HG03135 (cell line): ENCODE measurements around the gene TMEM63C.

Source experiments
- ATAC-seq: cut with Tn5 transposase; IDR thresholded peaks from one replicate; pipeline ENCODE4 v1.9.1; 2021; ENCODE audit warnings: mild to moderate bottlenecking, moderate library complexity; ENCODE audit not compliant: unreplicated experiment

TMEM63C gene, protein sequence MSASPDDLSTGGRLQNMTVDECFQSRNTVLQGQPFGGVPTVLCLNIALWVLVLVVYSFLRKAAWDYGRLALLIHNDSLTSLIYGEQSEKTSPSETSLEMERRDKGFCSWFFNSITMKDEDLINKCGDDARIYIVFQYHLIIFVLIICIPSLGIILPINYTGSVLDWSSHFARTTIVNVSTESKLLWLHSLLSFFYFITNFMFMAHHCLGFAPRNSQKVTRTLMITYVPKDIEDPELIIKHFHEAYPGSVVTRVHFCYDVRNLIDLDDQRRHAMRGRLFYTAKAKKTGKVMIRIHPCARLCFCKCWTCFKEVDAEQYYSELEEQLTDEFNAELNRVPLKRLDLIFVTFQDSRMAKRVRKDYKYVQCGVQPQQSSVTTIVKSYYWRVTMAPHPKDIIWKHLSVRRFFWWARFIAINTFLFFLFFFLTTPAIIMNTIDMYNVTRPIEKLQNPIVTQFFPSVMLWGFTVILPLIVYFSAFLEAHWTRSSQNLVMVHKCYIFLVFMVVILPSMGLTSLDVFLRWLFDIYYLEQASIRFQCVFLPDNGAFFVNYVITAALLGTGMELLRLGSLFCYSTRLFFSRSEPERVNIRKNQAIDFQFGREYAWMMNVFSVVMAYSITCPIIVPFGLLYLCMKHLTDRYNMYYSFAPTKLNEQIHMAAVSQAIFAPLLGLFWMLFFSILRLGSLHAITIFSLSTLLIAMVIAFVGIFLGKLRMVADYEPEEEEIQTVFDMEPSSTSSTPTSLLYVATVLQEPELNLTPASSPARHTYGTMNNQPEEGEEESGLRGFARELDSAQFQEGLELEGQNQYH

DNA sequence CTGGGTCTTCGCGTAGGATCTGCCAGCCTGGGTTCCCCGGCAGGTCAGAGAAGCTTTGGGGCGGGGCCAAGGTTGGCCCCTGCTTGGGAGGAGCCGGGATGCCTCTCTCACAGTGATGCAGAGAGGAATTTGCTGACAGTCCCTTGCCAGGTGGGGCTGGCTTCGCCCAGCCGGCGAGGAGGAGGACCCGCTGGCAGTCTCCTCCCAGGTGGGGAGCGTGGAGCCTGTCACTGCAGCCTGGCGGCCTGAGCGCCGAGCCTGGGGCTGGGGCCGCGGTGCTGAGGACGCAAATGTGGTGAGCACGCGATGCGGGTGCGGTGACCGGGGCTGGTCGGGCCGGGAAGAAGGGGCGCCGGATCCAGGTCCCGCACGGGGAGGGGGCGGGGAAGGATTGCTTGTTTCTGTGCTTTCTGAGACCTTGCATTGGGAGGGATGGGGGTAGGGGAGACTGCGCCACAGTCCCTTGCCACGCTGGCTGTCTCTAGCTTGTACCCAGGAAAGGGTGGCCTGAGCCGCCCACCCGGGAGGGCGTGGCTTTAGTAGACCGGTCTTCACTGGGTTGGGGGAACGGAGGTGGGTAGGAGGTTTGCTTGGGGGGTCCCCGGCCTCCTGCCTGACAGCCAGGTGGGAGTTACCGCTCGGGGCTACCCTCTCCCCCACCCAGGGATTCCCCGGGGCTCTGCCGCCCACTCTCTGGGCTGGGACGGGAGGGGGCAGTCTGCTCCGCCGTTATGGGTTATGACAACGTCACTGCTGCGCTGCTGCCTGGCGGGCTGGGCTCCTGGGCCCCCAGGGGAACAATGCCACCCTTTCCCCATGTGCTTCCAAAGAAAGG, at the start of gene TMEM63C:
Gene TMEM63C (plus strand): TSS at position 196 of the 835 bp plus-strand sequence. CDS start 37,016 bp downstream, outside the sequence.
- peak; percentile 54 for ATAC-seq

DNA sequence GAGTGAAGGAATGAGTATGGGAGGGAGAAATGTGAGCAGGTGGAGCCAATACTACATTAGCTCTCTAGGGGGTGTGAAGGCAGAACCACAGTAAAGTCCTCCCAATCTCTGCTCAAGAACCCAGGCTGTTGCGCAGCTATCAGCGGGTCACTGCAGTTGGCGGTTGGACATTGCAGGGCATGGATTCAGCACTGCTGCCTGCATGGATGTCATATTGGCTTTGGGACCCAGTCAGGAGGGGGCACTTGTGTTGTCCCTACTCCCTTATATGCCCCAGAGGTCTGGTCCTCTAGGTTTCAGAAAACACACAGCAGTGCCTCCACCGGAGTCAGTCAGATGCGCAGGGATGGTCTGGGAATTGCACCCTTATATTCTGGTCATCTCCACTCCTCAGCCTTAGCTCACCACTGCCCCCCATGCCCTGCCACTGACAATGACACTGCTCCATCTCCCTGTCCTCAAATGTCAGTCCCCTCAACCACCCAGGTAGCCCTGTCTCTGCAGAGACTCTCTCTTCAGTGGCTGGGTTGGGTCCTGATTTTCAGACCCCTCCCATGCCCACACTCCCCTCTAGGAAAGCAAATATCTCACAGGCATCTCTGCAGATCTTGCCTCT, 49.6 kb upstream of the TMEM63C start:
- ATAC-seq, result no peak

DNA sequence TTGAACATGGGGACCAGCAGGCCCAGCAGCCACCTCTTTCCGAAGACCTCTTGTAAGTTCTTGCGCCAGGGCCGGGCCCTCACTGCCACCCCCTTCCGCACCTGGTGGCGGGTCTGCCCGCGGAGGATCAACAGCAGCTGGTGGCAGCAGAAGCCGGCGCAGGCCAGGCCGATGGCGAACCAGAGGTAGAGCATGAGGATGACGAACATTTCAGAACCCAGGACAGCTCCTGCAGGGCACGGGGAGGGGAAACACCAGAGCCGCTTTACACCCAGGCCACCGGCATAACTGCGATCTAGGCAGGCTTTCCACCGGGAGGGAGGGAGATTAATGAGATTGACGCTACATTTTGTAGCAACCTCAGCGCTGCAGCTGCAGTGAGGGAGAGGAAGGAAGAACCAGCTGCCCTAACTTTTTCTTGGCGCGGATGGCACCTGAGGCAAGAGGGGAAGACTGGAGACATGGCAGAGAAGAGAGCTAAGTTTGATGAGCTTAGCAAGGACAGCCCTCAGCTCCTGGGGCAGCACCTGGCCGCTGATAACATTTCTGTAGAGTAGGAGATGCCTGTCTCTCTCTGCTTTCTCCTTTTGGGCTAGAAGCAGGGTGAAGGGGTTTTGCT, 47.8 kb upstream of the TMEM63C start:
- no peak for ATAC-seq

DNA sequence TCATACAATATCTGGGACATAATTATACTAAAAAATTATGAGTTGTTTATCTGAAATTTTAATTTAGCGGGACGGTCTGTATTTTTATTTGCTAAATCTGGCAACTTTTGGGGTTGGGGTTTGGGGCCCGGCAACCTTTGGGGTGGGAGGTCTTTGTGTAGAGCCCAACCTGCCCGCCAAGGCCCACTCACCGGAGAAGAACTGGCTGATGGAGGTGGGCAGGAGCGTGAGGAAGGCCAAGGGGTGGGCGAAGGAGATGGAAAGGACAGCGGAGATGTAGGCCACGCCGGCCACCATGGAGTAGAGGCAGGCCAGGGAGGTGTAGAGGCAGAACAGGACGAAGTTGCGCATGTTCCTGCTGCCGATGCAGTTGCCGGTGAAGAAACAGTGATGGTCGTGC, 42.6 kb upstream of the TMEM63C start:
- no peak for ATAC-seq

DNA sequence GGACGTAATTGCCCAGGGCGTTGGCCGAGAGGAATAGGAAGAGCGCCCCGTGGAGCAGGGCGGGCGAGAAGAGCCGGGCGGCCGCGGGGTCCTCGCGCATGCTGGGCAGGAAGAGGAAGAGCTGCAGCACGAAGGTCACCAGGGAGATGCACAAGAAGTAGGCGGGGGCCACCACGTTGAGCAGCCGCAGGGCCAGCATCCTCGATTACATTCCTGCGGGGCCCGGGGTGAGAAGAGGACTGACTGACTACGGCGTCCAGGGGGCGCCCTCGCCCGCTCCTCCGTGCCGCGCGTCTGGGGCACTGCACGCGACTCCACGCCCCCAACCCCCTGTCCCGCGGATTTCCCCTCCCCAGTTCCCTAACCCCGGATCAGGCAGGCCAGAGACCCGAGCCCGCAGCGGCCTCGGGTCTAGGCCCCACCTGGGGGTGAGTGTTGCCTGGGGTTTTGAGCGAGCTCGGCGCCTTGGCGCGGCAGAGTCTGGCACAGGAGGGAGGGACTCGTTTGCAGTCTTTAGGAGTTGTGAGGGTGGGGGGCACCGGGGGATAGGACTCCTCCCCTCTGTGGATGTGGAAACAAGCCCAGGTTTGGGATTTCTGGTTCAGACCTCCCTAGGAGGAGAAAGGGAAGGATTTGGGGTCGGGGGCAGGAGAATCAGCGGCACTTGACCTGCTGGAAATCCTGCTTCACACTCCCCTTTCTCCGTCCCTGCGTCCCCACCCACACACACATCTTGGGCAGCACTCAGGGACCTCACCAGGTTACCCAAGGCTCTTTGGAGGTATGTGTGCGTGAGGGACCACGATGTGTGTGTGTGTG, 41.8 kb upstream of the TMEM63C start:
- ATAC-seq, result no peak

DNA sequence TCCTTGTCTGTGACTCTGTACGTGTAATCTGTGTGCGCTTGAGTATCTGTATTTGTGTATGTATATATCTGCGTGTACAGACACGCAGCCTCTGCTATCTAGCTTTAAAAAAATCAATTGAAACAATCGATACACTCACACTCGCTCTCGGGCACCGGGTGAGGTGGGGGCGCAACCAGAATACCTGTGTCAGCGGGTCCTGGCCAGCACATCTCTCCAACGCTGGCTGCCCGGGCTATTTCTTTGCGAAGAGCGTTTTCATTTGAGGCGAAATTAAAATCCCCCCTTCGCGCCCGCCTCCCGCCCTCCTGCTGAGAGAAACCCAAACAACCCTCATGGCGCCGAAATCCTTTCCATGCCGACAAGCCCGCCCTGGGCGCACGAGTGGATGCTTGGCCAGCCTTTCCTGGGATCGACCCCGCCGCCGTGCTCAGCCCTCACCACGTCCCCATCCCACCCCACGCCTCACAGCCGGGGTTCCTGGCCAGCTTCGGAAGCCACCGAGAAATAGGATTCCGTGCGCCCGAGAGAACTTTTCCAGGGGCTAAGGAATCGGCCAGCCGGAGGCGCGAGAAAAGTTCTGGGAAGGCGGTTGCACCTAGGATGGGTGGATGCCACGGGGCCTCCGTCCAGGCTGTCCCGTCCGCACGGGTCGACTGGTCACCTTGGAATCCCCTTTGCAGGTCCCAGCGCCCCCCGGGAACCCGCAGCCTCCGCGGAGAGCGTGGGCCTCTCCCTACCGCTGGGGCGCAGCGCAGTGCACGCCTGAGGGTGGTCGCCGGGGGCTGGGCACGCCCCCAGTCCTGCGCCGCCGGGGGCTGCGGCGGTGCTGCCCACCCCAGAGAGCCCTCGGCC, 41.0 kb upstream of the TMEM63C start:
- no peak for ATAC-seq

DNA sequence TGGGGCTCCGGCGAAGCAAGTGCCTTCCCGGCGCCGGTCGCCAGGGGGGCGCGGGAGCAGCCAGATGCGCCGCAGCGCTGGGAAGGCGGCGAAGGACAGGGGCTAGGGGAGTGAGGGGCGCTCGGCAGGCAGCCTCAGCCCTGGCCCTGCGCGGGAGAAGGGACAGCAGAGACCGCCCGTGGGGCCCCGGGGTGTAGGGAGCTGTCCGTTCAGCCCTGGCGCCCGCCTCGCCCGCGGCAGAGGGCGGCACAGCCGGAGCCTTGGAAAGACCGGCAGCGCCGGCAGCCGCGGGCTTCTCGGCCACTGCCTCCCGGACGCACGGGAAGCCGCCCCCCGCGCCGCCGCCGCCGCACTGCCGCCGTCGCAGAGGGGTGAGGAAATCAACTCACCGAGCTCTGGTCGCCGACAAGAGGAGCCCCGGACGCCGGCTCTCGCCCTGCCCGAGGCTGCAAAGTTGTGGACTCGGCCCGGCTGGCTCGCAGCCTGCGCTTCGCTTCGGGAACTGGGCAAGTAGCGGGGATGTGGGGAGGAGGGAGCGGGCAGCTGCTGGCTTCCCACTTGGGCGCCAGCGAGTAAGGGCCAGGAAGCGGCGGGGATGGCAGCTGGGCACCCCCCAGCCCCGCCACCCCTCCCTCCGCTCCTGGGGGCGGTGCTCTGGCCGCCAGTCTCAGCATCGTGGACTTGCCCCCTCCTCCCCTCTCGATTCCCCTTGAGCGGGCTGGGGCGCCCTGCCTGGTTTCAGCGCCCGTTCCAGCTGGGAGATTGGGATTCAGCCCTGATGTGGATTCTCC, 40.2 kb upstream of the TMEM63C start, which contains the start of gene ZDHHC22:
Gene ZDHHC22 (minus strand): TSS at position 578 of the 791 bp plus-strand sequence. CDS start 2,053 bp downstream, outside the sequence.
- no peak for ATAC-seq

DNA sequence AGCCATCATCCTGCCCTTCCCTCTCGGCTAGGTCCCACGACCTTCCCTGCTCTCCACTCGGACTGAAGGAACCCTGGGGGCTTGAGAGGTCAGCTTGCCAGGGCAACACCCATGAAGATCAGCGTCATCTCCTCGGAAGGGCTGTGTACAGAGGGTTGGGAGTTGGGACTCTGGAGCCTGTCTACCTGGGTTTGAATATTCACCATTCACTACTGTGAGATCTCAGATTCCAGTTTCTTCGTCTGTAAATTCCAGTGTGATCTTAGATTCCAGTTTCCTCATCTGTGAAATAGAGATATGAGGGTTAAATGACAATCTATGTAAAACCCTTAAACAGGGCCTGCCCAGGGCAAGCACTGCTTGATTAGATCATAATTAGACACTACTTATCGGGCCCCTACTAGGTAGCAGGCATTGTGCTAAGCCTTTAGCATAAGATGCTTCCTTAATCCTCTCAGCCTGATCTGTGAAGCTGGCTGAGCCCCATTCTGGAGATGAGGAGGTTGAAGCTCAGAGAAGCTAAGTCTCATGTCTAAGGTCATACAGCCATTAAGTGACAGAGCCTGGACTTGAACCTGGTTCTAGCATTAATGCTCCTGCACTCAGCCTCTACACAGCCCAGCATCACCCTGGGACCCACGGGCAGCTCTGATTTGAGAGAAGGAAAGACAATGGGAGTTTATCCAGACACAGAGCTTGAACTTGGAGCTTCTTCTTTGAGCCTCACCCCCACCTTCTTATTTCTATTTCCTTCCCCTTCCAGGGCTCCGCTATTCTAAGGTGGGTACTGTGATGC, 39.4 kb upstream of the TMEM63C start:
- no peak for ATAC-seq

DNA sequence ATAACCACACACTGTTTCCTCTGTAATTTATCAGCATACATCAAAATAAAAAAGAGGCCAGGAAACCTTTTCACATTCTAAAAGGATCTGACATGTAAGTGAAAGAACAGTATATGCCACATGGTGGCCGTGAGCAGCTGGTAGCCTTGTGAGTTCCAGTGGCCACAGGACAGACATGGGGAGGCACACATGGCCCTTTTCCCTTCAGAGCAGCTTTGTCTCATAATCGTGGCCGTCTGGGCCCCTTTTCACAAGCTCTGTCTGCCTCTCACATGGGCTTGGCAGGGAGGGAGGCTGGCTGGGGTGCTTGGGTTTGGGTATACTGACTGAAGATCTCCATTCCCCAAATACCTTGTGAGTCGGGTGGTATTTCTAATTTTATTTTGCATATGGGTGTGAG, 38.5 kb upstream of the TMEM63C start:
- ATAC-seq, result no peak

DNA sequence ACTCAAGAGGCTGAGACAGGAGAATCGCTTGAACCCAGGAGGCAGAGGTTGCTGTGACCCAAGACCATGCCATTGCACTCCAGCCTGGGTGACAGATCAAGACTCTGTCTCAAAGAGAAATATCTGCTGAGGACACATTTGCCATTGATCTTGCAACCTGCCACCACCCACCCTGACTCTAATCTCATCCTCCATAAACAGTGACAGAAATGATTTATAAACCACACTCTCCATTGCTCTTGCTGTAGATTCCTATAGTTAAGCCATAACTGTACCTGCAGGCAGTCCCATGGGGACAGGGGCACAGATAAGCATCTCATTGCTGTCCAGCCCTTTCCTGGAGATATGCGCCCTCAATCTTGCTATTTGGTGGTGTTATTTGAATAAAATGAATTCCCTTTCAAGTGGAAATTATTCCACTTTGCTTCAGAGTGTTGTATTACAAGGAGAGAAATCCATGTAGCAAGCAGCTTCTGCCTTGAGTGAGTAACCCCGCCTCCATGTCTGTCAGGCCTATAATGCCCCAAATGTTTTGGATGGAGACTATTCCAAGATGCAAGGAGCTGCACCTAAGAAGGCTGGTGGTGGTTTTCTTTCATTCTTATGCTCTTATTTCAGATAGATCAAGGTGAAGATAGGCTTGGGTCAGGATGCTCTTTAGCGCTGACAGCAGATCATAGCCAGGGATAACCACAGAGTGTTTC, 37.0 kb upstream of the TMEM63C start:
- ATAC-seq, result no peak

DNA sequence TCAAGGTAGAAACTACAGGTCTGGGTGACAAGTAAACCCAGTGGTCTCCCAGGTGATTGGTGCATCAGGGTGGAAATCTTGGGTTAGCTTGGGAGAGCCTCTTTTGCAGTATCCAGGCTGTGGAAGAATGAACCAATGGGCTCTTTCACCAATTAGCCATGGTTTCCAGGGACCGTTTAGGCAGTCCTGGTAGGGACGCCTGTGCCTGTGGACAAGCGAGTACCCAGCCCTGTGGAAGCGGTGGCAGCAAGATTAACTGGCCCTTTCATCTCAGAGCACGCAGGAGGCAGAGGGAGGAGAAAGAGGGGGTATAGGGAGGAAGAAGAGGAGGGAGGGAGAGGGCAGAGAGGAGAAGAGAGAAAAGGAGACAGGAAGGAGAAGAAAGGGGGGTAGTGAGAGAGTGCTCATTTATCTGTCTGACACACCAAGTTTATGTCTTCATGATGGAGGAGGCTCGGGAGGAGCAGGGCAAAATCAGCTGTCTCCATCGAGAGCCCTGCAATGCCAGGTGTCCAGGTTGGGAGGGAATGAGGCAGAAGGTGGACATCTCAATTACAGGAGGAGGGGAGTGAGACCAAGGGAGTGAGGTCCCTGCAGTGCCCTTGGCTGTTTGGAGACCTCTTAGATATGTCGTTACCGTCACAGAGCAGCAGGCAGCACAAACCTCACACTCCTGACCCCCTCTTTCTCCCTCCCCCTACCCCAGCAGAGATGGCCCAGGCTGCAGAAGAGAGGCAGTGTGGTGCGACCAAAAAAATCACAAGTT, 35.4 kb upstream of the TMEM63C start:
- ATAC-seq, result no peak

DNA sequence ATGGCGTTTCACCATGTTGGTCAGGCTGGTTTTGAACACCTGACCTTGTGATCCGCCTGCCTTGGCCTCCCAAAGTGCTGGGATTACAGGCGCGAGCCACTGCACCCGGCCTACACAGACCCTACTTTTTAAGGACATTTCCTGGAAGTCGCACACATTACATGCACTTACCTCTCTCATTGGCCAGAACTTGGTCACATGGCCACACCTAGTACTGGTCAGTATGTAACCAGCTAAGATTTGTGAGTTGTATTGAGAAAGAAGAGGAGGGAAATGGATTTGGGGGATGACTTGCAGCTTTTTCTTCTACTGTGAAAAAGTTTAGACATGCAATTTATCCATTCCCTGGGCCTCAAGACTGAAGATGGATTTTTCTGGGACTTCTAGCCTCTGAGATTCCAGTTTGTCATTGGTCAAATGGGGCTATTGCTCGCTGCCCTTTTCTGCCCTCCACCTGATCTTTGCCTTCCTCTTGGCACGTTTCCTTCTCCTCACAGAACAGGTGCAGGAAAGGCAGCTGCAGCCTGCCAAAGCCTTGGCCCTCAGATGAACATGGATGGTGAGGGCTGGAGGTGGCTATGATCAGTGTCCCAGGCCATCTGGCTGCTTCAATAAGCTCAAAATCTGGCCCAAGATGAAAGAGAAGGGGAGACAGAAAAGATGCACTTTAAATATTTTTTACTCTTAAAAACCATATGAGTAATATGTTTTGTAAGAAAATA, 32.9 kb upstream of the TMEM63C start:
- ATAC-seq, result no peak

DNA sequence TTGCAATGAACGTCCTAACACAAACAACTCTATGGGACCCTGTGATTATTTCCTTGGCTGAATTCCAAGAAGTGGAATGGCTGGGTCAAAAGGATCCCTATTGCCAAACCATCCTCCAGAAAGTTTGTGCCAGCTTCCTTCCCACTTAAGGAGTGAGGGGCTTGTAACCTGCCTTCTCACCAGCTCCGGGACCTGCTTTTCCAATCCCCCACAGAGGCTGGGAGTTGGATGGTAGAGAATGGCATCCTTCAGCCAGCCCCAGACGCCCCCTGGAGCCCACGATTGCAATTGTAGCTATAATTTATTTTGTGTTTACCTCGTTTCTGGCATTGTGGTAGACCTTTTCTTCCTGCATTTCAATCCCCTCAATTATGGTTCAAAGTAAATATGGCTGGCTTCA, 30.4 kb upstream of the TMEM63C start:
- ATAC-seq, result no peak

DNA sequence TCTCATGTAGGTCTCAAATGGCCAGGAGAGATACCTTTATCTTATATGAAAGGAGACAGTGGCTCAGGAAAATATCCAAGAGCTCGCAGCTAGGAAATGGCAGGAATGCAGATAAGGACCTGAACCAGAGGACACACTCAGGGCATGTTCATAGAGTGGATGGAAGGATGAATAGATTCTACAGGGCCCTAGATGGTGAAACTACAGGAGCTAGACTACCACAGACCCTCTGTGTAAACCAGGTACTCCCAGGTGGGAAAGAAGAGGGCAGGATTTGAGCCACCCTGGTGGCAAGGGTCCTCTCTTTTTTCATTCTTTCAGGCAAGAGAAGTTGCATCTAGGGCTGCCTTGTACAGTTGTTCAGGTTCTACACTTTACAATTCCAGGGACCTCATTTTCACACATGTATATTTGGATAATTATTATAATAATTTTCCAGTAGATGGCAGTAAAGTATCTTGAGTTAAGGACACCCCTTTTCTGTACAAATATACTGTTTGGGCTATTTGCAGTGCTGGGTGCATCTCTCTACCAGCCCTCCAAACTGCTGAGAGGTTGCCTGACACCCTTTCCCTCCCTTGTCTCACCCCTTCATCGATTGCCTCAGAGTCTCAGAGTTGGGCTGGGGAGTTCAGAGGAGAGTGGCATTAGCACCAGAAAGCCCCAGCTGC, 29.5 kb upstream of the TMEM63C start:
- no peak for ATAC-seq
